Panc1 (cell line): ENCODE results near the gene CDKL4. TPM values are rescaled to one million over a fixed set of nuclear protein-coding genes. Genes with fewer than 3 reads are reported as not detected.
A peak's percentile ranks its signal among the peaks of the same experiment; 100 is the strongest.

ENCODE experiments used
- ATAC-seq: fragments of 200-7000 bp; cut with Tn5 transposase; 2 replicates; pipeline ENCODE4 v1.9.1; 2020; ENCODE audit warnings: mild to moderate bottlenecking, moderate library complexity
- BruUV-seq: library from RNA; stranded (reverse); fragments of 400-500 nt; replicated peaks from 2 replicates; lab custom pipeline; 2021; lab: Mats Ljungman, UMichigan
- CTCF ChIA-PET: fragments of 300-600 bp; sonication (Branson Sonifier 250); formaldehyde crosslinking; loops from one replicate; lab custom pipeline; 2022; ENCODE audit warnings: antibody characterized with exemption; lab: Charles Lee
- POLR2A ChIA-PET: fragments of 300-600 bp; sonication (Branson Sonifier 250); formaldehyde crosslinking; loops from one replicate; lab custom pipeline; 2022; ENCODE audit warnings: antibody characterized with exemption; lab: Charles Lee
- DNase-seq: peaks from one replicate; pipeline ENCODE4 v3.0.0-alpha.2; 2010; ENCODE audit warnings: low read depth, low spot score
- H3K27ac ChIP-seq: 2 replicates; pipeline ENCODE4 v1.5.1; 2011; ENCODE audit warnings: mild to moderate bottlenecking, low read length, inconsistent platforms
- H3K27me3 ChIP-seq: fragments of 200-500 bp; sonication (Bioruptor generic); 2 replicates; pipeline ENCODE4 v1.6.0; 2014; ENCODE audit warnings: low read length, inconsistent platforms; ENCODE audit not compliant: control insufficient read depth, insufficient read depth
- H3K36me3 ChIP-seq: fragments of 200-500 bp; sonication (Bioruptor generic); 2 replicates; pipeline ENCODE4 v1.5.1; 2014; ENCODE audit warnings: inconsistent platforms, mild to moderate bottlenecking, low read length, moderate library complexity; ENCODE audit not compliant: control insufficient read depth, insufficient read depth
- H3K4me1 ChIP-seq: 2 replicates; pipeline ENCODE4 v1.5.1; 2011; ENCODE audit warnings: inconsistent platforms, mild to moderate bottlenecking, low read length, moderate library complexity; ENCODE audit not compliant: control insufficient read depth, insufficient read depth
- H3K4me3 ChIP-seq, 2 experiments: 2 replicates each; pipeline ENCODE4 v1.5.1; 2011 to 2012; ENCODE audit warnings: low read depth in 2 of 2, low read length in 2 of 2, mild to moderate bottlenecking in 2 of 2, inconsistent platforms in 1 of 2, moderate library complexity in 1 of 2
- H3K9me3 ChIP-seq: fragments of 200-500 bp; sonication (Bioruptor generic); 2 replicates; pipeline ENCODE4 v1.5.1; 2014; ENCODE audit warnings: low read depth, mild to moderate bottlenecking, inconsistent platforms, low read length, moderate library complexity; ENCODE audit not compliant: control insufficient read depth, insufficient read depth
- POLR2AphosphoS5 ChIP-seq: IDR thresholded peaks from 2 replicates; pipeline ENCODE4 v1.6.1; 2012; ENCODE audit warnings: mild to moderate bottlenecking, low read depth, low read length, moderate library complexity
- REST ChIP-seq, 2 experiments: IDR thresholded peaks; 2 replicates each; pipeline ENCODE4 v1.6.1; 2011 to 2012; ENCODE audit warnings: low read depth in 2 of 2, control low read depth in 1 of 2, low read length in 1 of 2, mild to moderate bottlenecking in 1 of 2, moderate library complexity in 1 of 2; ENCODE audit not compliant: insufficient read depth in 1 of 2
- SIN3A ChIP-seq: IDR thresholded peaks from 2 replicates; pipeline ENCODE4 v1.6.1; 2012; ENCODE audit warnings: low read depth, mild to moderate bottlenecking, low read length, moderate library complexity, borderline replicate concordance; ENCODE audit not compliant: insufficient read depth
- TCF7L2 ChIP-seq: IDR thresholded peaks from 2 replicates; pipeline ENCODE4 v1.6.1; 2011; ENCODE audit warnings: mild to moderate bottlenecking, low read depth, low read length, inconsistent platforms
- in situ Hi-C: cut with HindIII; loops from 2 replicates; pipeline ENCODE4 v1.10.0; 2016; ENCODE audit warnings: low sequenced_read_pairs, low pct_unique_long_range_greater_than_20kb
- intact Hi-C: fragments of 100-400 bp; cut with micrococcal nuclease; formaldehyde crosslinking; loops from one replicate; pipeline ENCODE4 v1.10.0; 2022; ENCODE audit not compliant: unreplicated experiment
- total RNA-seq: library from RNA; stranded (reverse); gene quantifications from one replicate; pipeline ENCODE4 v1.2.1, GENCODE V29; 2021; ENCODE audit not compliant: unreplicated experiment
- TF ChIP-seq, protein P1 (sequence below): fragments of 450-650 bp; IDR thresholded peaks from 2 replicates; pipeline ENCODE4 v1.5.1; 2017; ENCODE audit warnings: mild to moderate bottlenecking

The CDKL4 gene
- total RNA-seq, 1 experiment from 2014 or later, result not detected

GRCh38 chr2:39289609-39290008, 45.8 kb upstream of the CDKL4 start:
- peaks cover 16% of the 10 kb centered on the region for H3K36me3 ChIP-seq
- no peaks in the 10 kb centered on the region for H3K9me3 ChIP-seq
- ChIA-PET CTCF (no interaction called here), POLR2A (no interaction called here)
- DNase-seq, result no peak
- in situ Hi-C loops, result no loop called here
- BruUV-seq, result no TSS peak
- H3K27me3 ChIP-seq, result no peaks in the 10 kb centered on the region
- no peak for TF ChIP-seq REST (IDR thresholded peaks at IDR 0.05; ENCODE audit: insufficient read depth in 1 of 2, low read depth in 2 of 2, low read length in 1 of 2)
- TF ChIP-seq, protein P1, sequence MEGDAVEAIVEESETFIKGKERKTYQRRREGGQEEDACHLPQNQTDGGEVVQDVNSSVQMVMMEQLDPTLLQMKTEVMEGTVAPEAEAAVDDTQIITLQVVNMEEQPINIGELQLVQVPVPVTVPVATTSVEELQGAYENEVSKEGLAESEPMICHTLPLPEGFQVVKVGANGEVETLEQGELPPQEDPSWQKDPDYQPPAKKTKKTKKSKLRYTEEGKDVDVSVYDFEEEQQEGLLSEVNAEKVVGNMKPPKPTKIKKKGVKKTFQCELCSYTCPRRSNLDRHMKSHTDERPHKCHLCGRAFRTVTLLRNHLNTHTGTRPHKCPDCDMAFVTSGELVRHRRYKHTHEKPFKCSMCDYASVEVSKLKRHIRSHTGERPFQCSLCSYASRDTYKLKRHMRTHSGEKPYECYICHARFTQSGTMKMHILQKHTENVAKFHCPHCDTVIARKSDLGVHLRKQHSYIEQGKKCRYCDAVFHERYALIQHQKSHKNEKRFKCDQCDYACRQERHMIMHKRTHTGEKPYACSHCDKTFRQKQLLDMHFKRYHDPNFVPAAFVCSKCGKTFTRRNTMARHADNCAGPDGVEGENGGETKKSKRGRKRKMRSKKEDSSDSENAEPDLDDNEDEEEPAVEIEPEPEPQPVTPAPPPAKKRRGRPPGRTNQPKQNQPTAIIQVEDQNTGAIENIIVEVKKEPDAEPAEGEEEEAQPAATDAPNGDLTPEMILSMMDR, result no peak
- no peak for TF ChIP-seq POLR2AphosphoS5
- no peak for TF ChIP-seq TCF7L2
- TF ChIP-seq SIN3A, result no peak
- intact Hi-C loops, result no loop called here
- H3K4me3 ChIP-seq, result no peak overlapping the region
- no peaks in the 10 kb centered on the region for H3K4me1 ChIP-seq
- H3K27ac ChIP-seq, result no peak overlapping the region
- ATAC-seq, result no peak

GRCh38 chr2:39283561-39283960, 39.8 kb upstream of the CDKL4 start:
- Histone ChIP-seq H3K4me3 (no peak overlapping the region), H3K4me1 (no peaks in the 10 kb centered on the region), H3K27ac (no peak overlapping the region), H3K27me3 (no peaks in the 10 kb centered on the region), H3K9me3 (no peaks in the 10 kb centered on the region), H3K36me3 (peaks cover 15% of the 10 kb centered on the region)
- intact Hi-C loops, result no loop called here
- no peak for TF ChIP-seq TCF7L2
- TF ChIP-seq POLR2AphosphoS5, result no peak
- no peak for TF ChIP-seq REST (IDR thresholded peaks at IDR 0.05; ENCODE audit: insufficient read depth in 1 of 2, low read depth in 2 of 2, low read length in 1 of 2)
- no peak for TF ChIP-seq SIN3A
- TF ChIP-seq, protein P1, result no peak
- BruUV-seq, result TSS peak; percentile 27
- ATAC-seq (no peak), DNase-seq (no peak)
- ChIA-PET CTCF (no interaction called here), POLR2A (no interaction called here)
- in situ Hi-C loops, result no loop called here
